UCSD-AML1 (cell line): ENCODE measurements around the gene TAP2.

Experiments used
- DNase-seq: peaks from one replicate; lab custom pipeline; 2025; ENCODE audit not compliant: unreplicated experiment; lab: John Stamatoyannopoulos, UW

Gene TAP2

GRCh38 chr6:32854376-32855178 is 16.0 kb upstream of the TAP2 start:
- peak; percentile 68 for DNase-seq

- DNase-seq = peak; percentile 95
Observed at GRCh38 chr6:32853541-32854375, 15.2 kb upstream of the TAP2 start, which contains the start of the genes PSMB9 and TAP1. PSMB9 (plus strand) TSS chr6:32854192; CDS start chr6:32854230, 38 bp downstream. TAP1 (minus strand) TSS chr6:32853704; CDS start chr6:32853636, 68 bp downstream.

- DNase-seq = peak; percentile 62
Observed at GRCh38 chr6:32852844-32853540, 14.5 kb upstream of the TAP2 start.

- DNase-seq = no peak
Observed at GRCh38 chr6:32852018-32852843, 13.7 kb upstream of the TAP2 start.

- no peak for DNase-seq
Observed at GRCh38 chr6:32851025-32851424, 12.5 kb upstream of the TAP2 start.

- no peak for DNase-seq
Observed at GRCh38 chr6:32849126-32849525, 10.6 kb upstream of the TAP2 start.

GRCh38 chr6:32847795-32848194 is 9.3 kb upstream of the TAP2 start:
- DNase-seq = no peak

- DNase-seq = no peak
Observed at GRCh38 chr6:32847004-32847403, 8.5 kb upstream of the TAP2 start.

GRCh38 chr6:32845384-32845884 is 6.9 kb upstream of the TAP2 start:
- peak; percentile 48 for DNase-seq

- no peak for DNase-seq
Observed at GRCh38 chr6:32844839-32845383, 6.4 kb upstream of the TAP2 start.

GRCh38 chr6:32843979-32844838 is 5.7 kb upstream of the TAP2 start, which contains the start of gene PSMB8:
PSMB8 (minus strand) TSS chr6:32844047; CDS start chr6:32843996, 51 bp downstream.
- peak; percentile 92 for DNase-seq

GRCh38 chr6:32843331-32843978 is 4.9 kb upstream of the TAP2 start:
- no peak for DNase-seq

- DNase-seq = no peak
Observed at GRCh38 chr6:32842690-32843089, 4.2 kb upstream of the TAP2 start.

- no peak for DNase-seq
Observed at GRCh38 chr6:32842021-32842650, 3.6 kb upstream of the TAP2 start.

- DNase-seq = no peak
Observed at GRCh38 chr6:32840604-32841246, 2.2 kb upstream of the TAP2 start.

GRCh38 chr6:32839356-32839755 is 817 bp upstream of the TAP2 start:
- no peak for DNase-seq

GRCh38 chr6:32837651-32838113 is 857 bp downstream of the TAP2 start:
- DNase-seq = no peak
